PC-9 (cell line): ENCODE measurements around the gene RTN3.

Source experiments
- EZH2 ChIP-seq: fragments of 200-600 bp; sonication (generic); IDR thresholded peaks from 2 replicates; pipeline ENCODE4 v1.8.0; 2017; ENCODE audit warnings: antibody characterized with exemption, low read depth
- TF ChIP-seq, protein P1 (sequence below): fragments of 200-600 bp; sonication (generic); conservative IDR thresholded peaks from 2 replicates; pipeline ENCODE4 v1.6.1; 2017; ENCODE audit warnings: mixed run types, antibody characterized with exemption, mild to moderate bottlenecking, moderate library complexity

DNA sequence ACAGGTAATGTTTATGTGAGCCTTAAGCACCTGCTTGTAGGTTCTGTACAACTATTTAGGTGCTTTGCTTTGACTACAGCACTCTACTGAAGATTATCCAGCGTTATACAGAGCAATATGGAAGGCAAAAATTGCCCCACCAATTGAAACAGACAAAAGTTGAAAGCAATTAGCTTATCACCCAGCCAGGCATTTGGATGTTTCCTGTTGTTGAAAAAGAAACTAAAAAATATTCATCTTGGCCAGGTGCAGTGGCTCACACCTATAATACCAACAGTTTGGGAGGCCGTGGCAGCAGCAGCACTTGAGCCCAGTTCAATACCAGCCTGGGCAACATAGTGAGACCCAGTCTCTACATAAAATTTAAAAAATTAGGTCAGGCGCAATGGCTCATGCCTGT, 28.6 kb upstream of the RTN3 start:
- TF ChIP-seq, protein P1, sequence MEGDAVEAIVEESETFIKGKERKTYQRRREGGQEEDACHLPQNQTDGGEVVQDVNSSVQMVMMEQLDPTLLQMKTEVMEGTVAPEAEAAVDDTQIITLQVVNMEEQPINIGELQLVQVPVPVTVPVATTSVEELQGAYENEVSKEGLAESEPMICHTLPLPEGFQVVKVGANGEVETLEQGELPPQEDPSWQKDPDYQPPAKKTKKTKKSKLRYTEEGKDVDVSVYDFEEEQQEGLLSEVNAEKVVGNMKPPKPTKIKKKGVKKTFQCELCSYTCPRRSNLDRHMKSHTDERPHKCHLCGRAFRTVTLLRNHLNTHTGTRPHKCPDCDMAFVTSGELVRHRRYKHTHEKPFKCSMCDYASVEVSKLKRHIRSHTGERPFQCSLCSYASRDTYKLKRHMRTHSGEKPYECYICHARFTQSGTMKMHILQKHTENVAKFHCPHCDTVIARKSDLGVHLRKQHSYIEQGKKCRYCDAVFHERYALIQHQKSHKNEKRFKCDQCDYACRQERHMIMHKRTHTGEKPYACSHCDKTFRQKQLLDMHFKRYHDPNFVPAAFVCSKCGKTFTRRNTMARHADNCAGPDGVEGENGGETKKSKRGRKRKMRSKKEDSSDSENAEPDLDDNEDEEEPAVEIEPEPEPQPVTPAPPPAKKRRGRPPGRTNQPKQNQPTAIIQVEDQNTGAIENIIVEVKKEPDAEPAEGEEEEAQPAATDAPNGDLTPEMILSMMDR, result no peak
- no peak for TF ChIP-seq EZH2
